ENCODE results near the gene WDR77. TPM values are rescaled to one million over a fixed set of nuclear protein-coding genes. Genes with fewer than 3 reads are reported as not detected.

The WDR77 gene
- total RNA-seq, 1 donor from 2014 or later, result 49.1 TPM

GRCh38 chr1:111496398-111496797, 47.3 kb upstream of the WDR77 start:
- Histone ChIP-seq H3K27ac (ENCODE audit: low read depth, low read length) (no peak overlapping the region), H3K79me2 (ENCODE audit: insufficient read depth, low read length) (no peaks in the 10 kb centered on the region), H3K9ac (ENCODE audit: low read length) (no peak overlapping the region), H3K4me3 (ENCODE audit: insufficient read depth, low read depth, low read length) (no peak overlapping the region), H4K20me1 (ENCODE audit: insufficient read depth, low read length) (no peaks in the 10 kb centered on the region), H3K4me1 (ENCODE audit: insufficient read depth, low read length) (no peaks in the 10 kb centered on the region), H3K9me3 (ENCODE audit: insufficient read depth, low read depth, low read length) (no peaks in the 10 kb centered on the region), H3K4me2 (ENCODE audit: low read length) (no peak overlapping the region), H3K27me3 (ENCODE audit: insufficient read depth, low read length) (no peaks in the 10 kb centered on the region), H3K36me3 (ENCODE audit: insufficient read depth, low read length) (no peaks in the 10 kb centered on the region), H2AFZ (ENCODE audit: low read depth, low read length) (no peak overlapping the region)
- Mint-ChIP-seq H3K9me3 (ENCODE audit: unreplicated experiment) (peaks cover 2% of the 10 kb centered on the region), H3K36me3 (ENCODE audit: low read depth, unreplicated experiment) (no peaks in the 10 kb centered on the region), H3K4me3 (ENCODE audit: unreplicated experiment) (no peak overlapping the region), H3K27me3 (ENCODE audit: low read depth, unreplicated experiment) (peaks cover 6% of the 10 kb centered on the region), H3K27ac (ENCODE audit: unreplicated experiment) (no peak overlapping the region), H3K4me1 (ENCODE audit: low read depth, unreplicated experiment) (no peaks in the 10 kb centered on the region)
- DNase-seq (ENCODE audit: low read depth), result no peak
- TF ChIP-seq CTCF (IDR thresholded peaks at IDR 0.05; ENCODE audit: insufficient read depth, low read depth, low read length), result no peak
- no peak for TF ChIP-seq EZH2 (IDR thresholded peaks at IDR 0.05; ENCODE audit: insufficient read depth, low read length)
- FAIRE-seq, result no peak

DNA sequence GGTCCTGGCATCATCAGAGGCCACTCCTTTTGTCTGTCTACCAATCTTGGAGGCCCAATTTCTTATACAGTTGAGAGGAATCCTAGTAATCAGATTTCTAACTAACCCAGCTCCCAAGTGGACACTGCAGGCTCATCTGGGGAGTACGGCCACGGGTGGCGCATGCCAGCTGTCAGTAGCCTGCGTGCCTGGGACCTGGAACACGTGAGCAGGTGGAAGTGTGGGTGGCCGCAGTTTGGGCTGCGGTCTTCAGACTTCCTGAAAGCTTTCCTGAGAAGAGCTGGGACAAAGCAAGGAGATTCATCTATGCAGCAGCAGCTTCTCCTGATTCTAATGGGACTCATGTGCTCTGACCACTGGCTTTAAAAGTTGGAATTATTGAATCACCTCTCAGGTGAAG, 42.0 kb upstream of the WDR77 start:
- Histone ChIP-seq H3K79me2 (ENCODE audit: insufficient read depth, low read length) (no peaks in the 10 kb centered on the region), H3K4me2 (ENCODE audit: low read length) (no peak overlapping the region), H3K9me3 (ENCODE audit: insufficient read depth, low read depth, low read length) (no peaks in the 10 kb centered on the region), H3K4me1 (ENCODE audit: insufficient read depth, low read length) (no peaks in the 10 kb centered on the region), H3K27me3 (ENCODE audit: insufficient read depth, low read length) (no peaks in the 10 kb centered on the region), H2AFZ (ENCODE audit: low read depth, low read length) (no peak overlapping the region), H4K20me1 (ENCODE audit: insufficient read depth, low read length) (no peaks in the 10 kb centered on the region), H3K36me3 (ENCODE audit: insufficient read depth, low read length) (no peaks in the 10 kb centered on the region), H3K27ac (ENCODE audit: low read depth, low read length) (no peak overlapping the region), H3K4me3 (ENCODE audit: insufficient read depth, low read depth, low read length) (no peak overlapping the region), H3K9ac (ENCODE audit: low read length) (no peak overlapping the region)
- TF ChIP-seq CTCF (IDR thresholded peaks at IDR 0.05; ENCODE audit: insufficient read depth, low read depth, low read length) (no peak), EZH2 (IDR thresholded peaks at IDR 0.05; ENCODE audit: insufficient read depth, low read length) (no peak)
- no peak overlapping the region for H3K27ac Mint-ChIP-seq (ENCODE audit: unreplicated experiment)
- H3K36me3 Mint-ChIP-seq (ENCODE audit: low read depth, unreplicated experiment), result no peaks in the 10 kb centered on the region
- DNase-seq (ENCODE audit: low read depth) (no peak), FAIRE-seq (no peak)
- H3K4me1 Mint-ChIP-seq (ENCODE audit: low read depth, unreplicated experiment), result peaks cover 3% of the 10 kb centered on the region
- H3K27me3 Mint-ChIP-seq (ENCODE audit: low read depth, unreplicated experiment), result peaks cover 28% of the 10 kb centered on the region
- no peaks in the 10 kb centered on the region for H3K9me3 Mint-ChIP-seq (ENCODE audit: unreplicated experiment)
- no peak overlapping the region for H3K4me3 Mint-ChIP-seq (ENCODE audit: unreplicated experiment)

GRCh38 chr1:111490220-111490619, 41.2 kb upstream of the WDR77 start:
- no peak overlapping the region for H3K4me3 Mint-ChIP-seq (ENCODE audit: unreplicated experiment)
- no peak overlapping the region for H3K4me3 ChIP-seq (ENCODE audit: insufficient read depth, low read depth, low read length)
- no peak overlapping the region for H3K27ac ChIP-seq (ENCODE audit: low read depth, low read length)
- peaks cover 28% of the 10 kb centered on the region for H3K27me3 Mint-ChIP-seq (ENCODE audit: low read depth, unreplicated experiment)
- H4K20me1 ChIP-seq (ENCODE audit: insufficient read depth, low read length), result no peaks in the 10 kb centered on the region
- H3K36me3 Mint-ChIP-seq (ENCODE audit: low read depth, unreplicated experiment), result no peaks in the 10 kb centered on the region
- peaks cover 3% of the 10 kb centered on the region for H3K4me1 Mint-ChIP-seq (ENCODE audit: low read depth, unreplicated experiment)
- no peaks in the 10 kb centered on the region for H3K4me1 ChIP-seq (ENCODE audit: insufficient read depth, low read length)
- no peaks in the 10 kb centered on the region for H3K79me2 ChIP-seq (ENCODE audit: insufficient read depth, low read length)
- H3K9me3 ChIP-seq (ENCODE audit: insufficient read depth, low read depth, low read length), result no peaks in the 10 kb centered on the region
- DNase-seq (ENCODE audit: low read depth) (no peak), FAIRE-seq (no peak)
- H3K27ac Mint-ChIP-seq (ENCODE audit: unreplicated experiment), result no peak overlapping the region
- H3K9ac ChIP-seq (ENCODE audit: low read length), result no peak overlapping the region
- no peaks in the 10 kb centered on the region for H3K36me3 ChIP-seq (ENCODE audit: insufficient read depth, low read length)
- H3K27me3 ChIP-seq (ENCODE audit: insufficient read depth, low read length), result no peaks in the 10 kb centered on the region
- H3K4me2 ChIP-seq (ENCODE audit: low read length), result no peak overlapping the region
- TF ChIP-seq EZH2 (IDR thresholded peaks at IDR 0.05; ENCODE audit: insufficient read depth, low read length) (no peak), CTCF (IDR thresholded peaks at IDR 0.05; ENCODE audit: insufficient read depth, low read depth, low read length) (no peak)
- H2AFZ ChIP-seq (ENCODE audit: low read depth, low read length), result no peak overlapping the region
- no peaks in the 10 kb centered on the region for H3K9me3 Mint-ChIP-seq (ENCODE audit: unreplicated experiment)

Data from astrocyte (in vitro differentiated cells and primary cell).